ENCODE measurements around the gene PLK5.

PLK5 gene

GRCh38 chr19:1577090-1577928 lies 53.4 kb downstream of the PLK5 start:
- H3K4me3 ChIP-seq (ENCODE audit: low read length): no peak overlapping the region
- no peak overlapping the region for H3K9ac ChIP-seq (ENCODE audit: low read length)
- no peaks in the 10 kb centered on the region for H3K27me3 ChIP-seq (ENCODE audit: control insufficient read depth, insufficient read depth, low read length)
- H3K4me1 ChIP-seq (ENCODE audit: control insufficient read depth, insufficient read depth, low read length): no peaks in the 10 kb centered on the region
- H3K27ac ChIP-seq (ENCODE audit: low read depth, low read length): no peak overlapping the region
- peaks cover 20% of the 10 kb centered on the region for H3K36me3 ChIP-seq (ENCODE audit: control insufficient read depth, insufficient read depth, low read length)

- H3K27ac ChIP-seq (ENCODE audit: low read depth, low read length): no peak overlapping the region
- H3K4me3 ChIP-seq (ENCODE audit: low read length): no peak overlapping the region
- H3K4me1 ChIP-seq (ENCODE audit: control insufficient read depth, insufficient read depth, low read length): no peaks in the 10 kb centered on the region
- no peaks in the 10 kb centered on the region for H3K27me3 ChIP-seq (ENCODE audit: control insufficient read depth, insufficient read depth, low read length)
- H3K36me3 ChIP-seq (ENCODE audit: control insufficient read depth, insufficient read depth, low read length): peaks cover 20% of the 10 kb centered on the region
- H3K9ac ChIP-seq (ENCODE audit: low read length): no peak overlapping the region
Measured at GRCh38 chr19:1577929-1578618, 54.2 kb downstream of the PLK5 start.

GRCh38 chr19:1579222-1579621 lies 55.3 kb downstream of the PLK5 start:
- no peaks in the 10 kb centered on the region for H3K27me3 ChIP-seq (ENCODE audit: control insufficient read depth, insufficient read depth, low read length)
- H3K4me3 ChIP-seq (ENCODE audit: low read length): no peak overlapping the region
- H3K27ac ChIP-seq (ENCODE audit: low read depth, low read length): no peak overlapping the region
- H3K9ac ChIP-seq (ENCODE audit: low read length): no peak overlapping the region
- no peaks in the 10 kb centered on the region for H3K4me1 ChIP-seq (ENCODE audit: control insufficient read depth, insufficient read depth, low read length)
- peaks cover 22% of the 10 kb centered on the region for H3K36me3 ChIP-seq (ENCODE audit: control insufficient read depth, insufficient read depth, low read length)

- Histone ChIP-seq H3K4me3 (ENCODE audit: low read length) (no peak overlapping the region), H3K9ac (ENCODE audit: low read length) (no peak overlapping the region), H3K36me3 (ENCODE audit: control insufficient read depth, insufficient read depth, low read length) (peaks cover 24% of the 10 kb centered on the region), H3K4me1 (ENCODE audit: control insufficient read depth, insufficient read depth, low read length) (no peaks in the 10 kb centered on the region), H3K27me3 (ENCODE audit: control insufficient read depth, insufficient read depth, low read length) (no peaks in the 10 kb centered on the region), H3K27ac (ENCODE audit: low read depth, low read length) (no peak overlapping the region)
Measured at GRCh38 chr19:1580382-1580781, 56.5 kb downstream of the PLK5 start.

- no peaks in the 10 kb centered on the region for H3K4me1 ChIP-seq (ENCODE audit: control insufficient read depth, insufficient read depth, low read length)
- H3K27me3 ChIP-seq (ENCODE audit: control insufficient read depth, insufficient read depth, low read length): no peaks in the 10 kb centered on the region
- H3K27ac ChIP-seq (ENCODE audit: low read depth, low read length): no peak overlapping the region
- H3K9ac ChIP-seq (ENCODE audit: low read length): no peak overlapping the region
- peaks cover 24% of the 10 kb centered on the region for H3K36me3 ChIP-seq (ENCODE audit: control insufficient read depth, insufficient read depth, low read length)
- no peak overlapping the region for H3K4me3 ChIP-seq (ENCODE audit: low read length)
Measured at GRCh38 chr19:1580957-1581356, 57.1 kb downstream of the PLK5 start.

- H3K27ac ChIP-seq (ENCODE audit: low read depth, low read length): no peak overlapping the region
- H3K27me3 ChIP-seq (ENCODE audit: control insufficient read depth, insufficient read depth, low read length): no peaks in the 10 kb centered on the region
- peaks cover 20% of the 10 kb centered on the region for H3K36me3 ChIP-seq (ENCODE audit: control insufficient read depth, insufficient read depth, low read length)
- no peak overlapping the region for H3K9ac ChIP-seq (ENCODE audit: low read length)
- no peak overlapping the region for H3K4me3 ChIP-seq (ENCODE audit: low read length)
- H3K4me1 ChIP-seq (ENCODE audit: control insufficient read depth, insufficient read depth, low read length): no peaks in the 10 kb centered on the region
Measured at GRCh38 chr19:1582201-1582600, 58.3 kb downstream of the PLK5 start.

GRCh38 chr19:1584500-1585242 lies 60.8 kb downstream of the PLK5 start:
- Histone ChIP-seq H3K9ac (ENCODE audit: low read length) (no peak overlapping the region), H3K36me3 (ENCODE audit: control insufficient read depth, insufficient read depth, low read length) (peaks cover 16% of the 10 kb centered on the region), H3K27ac (ENCODE audit: low read depth, low read length) (no peak overlapping the region), H3K4me1 (ENCODE audit: control insufficient read depth, insufficient read depth, low read length) (no peaks in the 10 kb centered on the region), H3K4me3 (ENCODE audit: low read length) (no peak overlapping the region), H3K27me3 (ENCODE audit: control insufficient read depth, insufficient read depth, low read length) (no peaks in the 10 kb centered on the region)

GRCh38 chr19:1585243-1585580 lies 61.3 kb downstream of the PLK5 start:
- H3K9ac ChIP-seq (ENCODE audit: low read length): no peak overlapping the region
- H3K36me3 ChIP-seq (ENCODE audit: control insufficient read depth, insufficient read depth, low read length): peaks cover 16% of the 10 kb centered on the region

More at GRCh38 chr19:1585243-1585580, 61.3 kb downstream of the PLK5 start:
- H3K27ac ChIP-seq (ENCODE audit: low read depth, low read length): no peak overlapping the region
- H3K4me3 ChIP-seq (ENCODE audit: low read length): no peak overlapping the region
- H3K4me1 ChIP-seq (ENCODE audit: control insufficient read depth, insufficient read depth, low read length): no peaks in the 10 kb centered on the region
- no peaks in the 10 kb centered on the region for H3K27me3 ChIP-seq (ENCODE audit: control insufficient read depth, insufficient read depth, low read length)

Data from rectal smooth muscle tissue (tissue), 1 donor.